IMR-90 (cell line): ENCODE results near the gene KRTAP5-10. TPM values are rescaled to one million over a fixed set of nuclear protein-coding genes. Genes with fewer than 3 reads are reported as not detected.
"Not testable (repeated sequence)": the region's sequence is repeated elsewhere in the genome, so short reads cannot be mapped to it uniquely, and the experiment has no call there.

ENCODE experiments used
- ATAC-seq: fragments of 200-7000 bp; cut with Tn5 transposase; 2 replicates; pipeline ENCODE4 v1.9.1; 2020; ENCODE audit warnings: low read depth, mild to moderate bottlenecking, moderate library complexity
- BruUV-seq: library from RNA; stranded (reverse); fragments of 400-500 nt; replicated peaks from 2 replicates; lab custom pipeline; 2021; lab: Mats Ljungman, UMichigan
- CTCF ChIA-PET: fragments of 300-600 bp; formaldehyde crosslinking; extraction: SDS; loops from one replicate; lab custom pipeline; 2021; ENCODE audit warnings: antibody characterized with exemption; lab: Yijun Ruan, JAX
- POLR2A ChIA-PET: fragments of 300-600 bp; sonication (Branson Sonifier 250); formaldehyde crosslinking; loops from one replicate; lab custom pipeline; 2022; ENCODE audit warnings: antibody characterized with exemption; ENCODE audit not compliant: unreplicated experiment; lab: Charles Lee
- DNase-seq: peaks from one replicate; pipeline ENCODE4 v3.0.0; 2013
- H2AFZ ChIP-seq: replicated peaks from 2 replicates; pipeline ENCODE3; 2013; ENCODE audit warnings: low read length, mild to moderate bottlenecking; ENCODE audit not compliant: poor library complexity
- H2AK5ac ChIP-seq: 2 replicates; pipeline ENCODE4 v1.6.1; 2013; ENCODE audit warnings: low read depth, low read length, inconsistent platforms
- H2AK9ac ChIP-seq: replicated peaks from 2 replicates; pipeline ENCODE3; 2013; ENCODE audit warnings: mild to moderate bottlenecking, low read depth, low read length, moderate library complexity; ENCODE audit not compliant: poor library complexity
- H2BK120ac ChIP-seq: 2 replicates; pipeline ENCODE4 v1.6.1; 2013; ENCODE audit warnings: low read depth, low read length, inconsistent platforms
- H2BK15ac ChIP-seq: 3 replicates; pipeline ENCODE4 v1.6.1; 2013; ENCODE audit warnings: low read depth, low read length, inconsistent platforms
- H2BK20ac ChIP-seq: 2 replicates; pipeline ENCODE4 v1.6.1; 2013; ENCODE audit warnings: low read depth, mild to moderate bottlenecking, inconsistent platforms, low read length, moderate library complexity
- H2BK5ac ChIP-seq: 2 replicates; pipeline ENCODE4 v1.6.1; 2013; ENCODE audit warnings: mild to moderate bottlenecking, low read depth, low read length, inconsistent platforms; ENCODE audit not compliant: poor library complexity, severe bottlenecking
- H3K14ac ChIP-seq: replicated peaks from 2 replicates; pipeline ENCODE4 v1.6.1; 2013; ENCODE audit warnings: low read depth, low read length, inconsistent platforms
- H3K18ac ChIP-seq: 2 replicates; pipeline ENCODE4 v1.6.1; 2013; ENCODE audit warnings: low read depth, low read length, control low read depth
- H3K23ac ChIP-seq: 2 replicates; pipeline ENCODE4 v1.6.1; 2013; ENCODE audit warnings: low read depth, low read length, inconsistent platforms
- H3K27ac ChIP-seq: 2 replicates; pipeline ENCODE4 v1.5.1; 2013; ENCODE audit warnings: mild to moderate bottlenecking, control low read depth, low read length; ENCODE audit not compliant: insufficient read depth
- H3K27me3 ChIP-seq: 2 replicates; pipeline ENCODE4 v1.6.1; 2013; ENCODE audit warnings: low read length; ENCODE audit not compliant: control insufficient read depth, insufficient read depth
- H3K36me3 ChIP-seq: 2 replicates; pipeline ENCODE4 v1.6.1; 2013; ENCODE audit warnings: low read length, mixed read lengths; ENCODE audit not compliant: control insufficient read depth, insufficient read depth
- H3K4ac ChIP-seq: 2 replicates; pipeline ENCODE4 v1.6.1; 2013; ENCODE audit warnings: low read depth, low read length, inconsistent platforms
- H3K4me1 ChIP-seq: 2 replicates; pipeline ENCODE4 v1.6.1; 2013; ENCODE audit warnings: low read length, mixed read lengths; ENCODE audit not compliant: control insufficient read depth, insufficient read depth
- H3K4me2 ChIP-seq: 2 replicates; pipeline ENCODE4 v1.6.1; 2013; ENCODE audit warnings: low read depth, mild to moderate bottlenecking, control low read depth, low read length, moderate library complexity
- H3K4me3 ChIP-seq: 2 replicates; pipeline ENCODE4 v1.5.1; 2013; ENCODE audit warnings: low read depth, mild to moderate bottlenecking, control low read depth, low read length, moderate library complexity; ENCODE audit not compliant: insufficient read depth
- H3K56ac ChIP-seq: 2 replicates; pipeline ENCODE4 v1.6.1; 2013; ENCODE audit warnings: low read length, inconsistent platforms; ENCODE audit not compliant: insufficient read depth; ENCODE audit errors: extremely low read depth
- H3K79me1 ChIP-seq, 2 experiments: 2 replicates each; pipeline ENCODE4 v1.6.1; 2013; ENCODE audit warnings: low read length in 2 of 2, inconsistent platforms in 1 of 2, low read depth in 1 of 2
- H3K9ac ChIP-seq: 2 replicates; pipeline ENCODE4 v1.6.1; 2013; ENCODE audit warnings: low read depth, low read length, control low read depth
- H3K9me1 ChIP-seq: 2 replicates; pipeline ENCODE4 v1.6.1; 2013; ENCODE audit warnings: low read length, inconsistent platforms; ENCODE audit not compliant: insufficient read depth
- H3K9me3 ChIP-seq: 2 replicates; pipeline ENCODE4 v1.6.1; 2013; ENCODE audit warnings: low read length; ENCODE audit not compliant: control insufficient read depth, insufficient read depth
- H4K20me1 ChIP-seq: 2 replicates; pipeline ENCODE4 v1.6.1; 2013; ENCODE audit warnings: low read length, inconsistent platforms; ENCODE audit not compliant: insufficient read depth
- H4K5ac ChIP-seq: 2 replicates; pipeline ENCODE4 v1.6.1; 2013; ENCODE audit warnings: mild to moderate bottlenecking, low read depth, low read length, control low read depth
- H4K8ac ChIP-seq, 2 experiments: 2 replicates each; pipeline ENCODE4 v1.6.1; 2013; ENCODE audit warnings: low read depth in 2 of 2, low read length in 2 of 2, control low read depth in 1 of 2, inconsistent platforms in 1 of 2
- H4K91ac ChIP-seq: 2 replicates; pipeline ENCODE4 v1.6.1; 2013; ENCODE audit warnings: low read depth, low read length, inconsistent platforms; ENCODE audit not compliant: insufficient read depth
- MAFK ChIP-seq: IDR thresholded peaks from 2 replicates; pipeline ENCODE4 v1.6.1; 2012; ENCODE audit warnings: low read depth, low read length, improper control_type of control experiment
- NFE2L2 ChIP-seq: fragments of 150-350 bp; IDR thresholded peaks from 2 replicates; pipeline ENCODE4 v1.6.1; 2016; ENCODE audit warnings: low read depth, mild to moderate bottlenecking, low read length
- SMC3 ChIP-seq: fragments of 150-350 bp; IDR thresholded peaks from 2 replicates; pipeline ENCODE4 v1.6.1; 2016; ENCODE audit warnings: low read depth, mild to moderate bottlenecking, antibody characterized with exemption, low read length, moderate library complexity
- USF2 ChIP-seq: fragments of 150-350 bp; IDR thresholded peaks from 2 replicates; pipeline ENCODE4 v1.6.1; 2017; ENCODE audit warnings: mild to moderate bottlenecking, antibody characterized with exemption, low read length, low read depth
- WGBS, 2 experiments: methylation state at CpG; one replicate each; pipeline versions ENCODE4 v1.1.5 to v1.1.7; 2013; ENCODE audit warnings: missing lambda C conversion rate in 2 of 2; ENCODE audit not compliant: insufficient read length in 1 of 2; ENCODE audit errors: extremely low coverage in 2 of 2; 5-methylcytosine and 5-hydroxymethylcytosine counted together
- dilution Hi-C: fragments of 300-500 bp; cut with HindIII; formaldehyde crosslinking; loops from one replicate; pipeline ENCODE4 v1.14.3; 2018; ENCODE audit warnings: low sequenced_read_pairs; ENCODE audit not compliant: unreplicated experiment
- in situ Hi-C: fragments of 300-500 bp; cut with MboI; formaldehyde crosslinking; loops from 3 replicates; pipeline ENCODE4 v1.14.3; 2019; ENCODE audit warnings: low sequenced_read_pairs, inconsistent platforms, mixed read lengths
- intact Hi-C: fragments of 100-400 bp; cut with micrococcal nuclease; formaldehyde crosslinking; loops from 2 replicates; pipeline ENCODE4 v1.10.0; 2022
- polyA plus RNA-seq, 3 experiments: library from polyadenylated mRNA; depleted of rRNA; stranded (reverse); fragments of >200 nt; gene quantifications; 2 replicates each; pipeline ENCODE4 v1.2.3, GENCODE V29; 2012; ENCODE audit warnings: low replicate concordance in 1 of 3
- total RNA-seq: library from RNA; depleted of rRNA; stranded (reverse); fragments of >200 nt; gene quantifications from 2 replicates; pipeline ENCODE4 v1.2.3, GENCODE V29; 2012

Gene KRTAP5-10
- total and polyA plus RNA-seq, 2 of the 4 experiments (the other 2 are of a cell fraction), result not detected

GRCh38 chr11:71575723-71576424 lies 10.5 kb downstream of the KRTAP5-10 start:
- Histone ChIP-seq H3K9me1 (no peaks in the 10 kb centered on the region), H3K27ac (no peak overlapping the region), H2BK5ac (no peak overlapping the region), H3K18ac (no peak overlapping the region), H3K4ac (no peak overlapping the region), H2AK5ac (no peak overlapping the region), H3K14ac (no peak overlapping the region), H3K9me3 (no peaks in the 10 kb centered on the region), H3K36me3 (no peaks in the 10 kb centered on the region), H3K4me2 (no peak overlapping the region), H4K20me1 (no peaks in the 10 kb centered on the region), H3K4me3 (no peak overlapping the region), H3K4me1 (no peaks in the 10 kb centered on the region), H3K9ac (no peak overlapping the region), H2AFZ (no peak overlapping the region), H3K79me1 (no peaks in the 10 kb centered on the region), H2AK9ac (no peak overlapping the region), H4K8ac (no peak overlapping the region), H3K27me3 (peaks cover 23% of the 10 kb centered on the region), H4K91ac (no peak overlapping the region), H3K56ac (no peak overlapping the region), H3K23ac (no peak overlapping the region), H2BK15ac (no peak overlapping the region), H2BK20ac (no peak overlapping the region), H2BK120ac (no peak overlapping the region), H4K5ac (no peak overlapping the region)
- no TSS peak for BruUV-seq
- TF ChIP-seq USF2, result no peak
- TF ChIP-seq MAFK, result no peak
- TF ChIP-seq SMC3, result no peak
- no peak for TF ChIP-seq NFE2L2
- ATAC-seq (no peak), DNase-seq (no peak)
- in situ Hi-C loops, result no loop called here
- POLR2A ChIA-PET, result no interaction called here
- WGBS, 2 experiments, result 40% methylated on average over 1 of the region's 4 CpGs; no CpG with 5 or more reads in 1 of the 2 experiments
- intact Hi-C loops, result no loop called here
- dilution Hi-C loops, result no loop called here
- CTCF ChIA-PET, result no interaction called here

- H2AFZ ChIP-seq, in situ Hi-C loops, H3K27ac ChIP-seq, H3K9ac ChIP-seq, H2AK9ac ChIP-seq, ATAC-seq, H3K56ac ChIP-seq, H3K4me3 ChIP-seq, intact Hi-C loops, H3K79me1 ChIP-seq, DNase-seq, H3K23ac ChIP-seq, H4K91ac ChIP-seq, H3K4ac ChIP-seq, H3K18ac ChIP-seq, H2AK5ac ChIP-seq, H2BK15ac ChIP-seq, H2BK5ac ChIP-seq, H4K20me1 ChIP-seq, H3K4me1 ChIP-seq, POLR2A ChIA-PET, H2BK20ac ChIP-seq, H3K9me3 ChIP-seq, CTCF ChIA-PET, BruUV-seq, H3K14ac ChIP-seq, H3K36me3 ChIP-seq, H3K4me2 ChIP-seq, dilution Hi-C loops, H4K8ac ChIP-seq, H4K5ac ChIP-seq, H2BK120ac ChIP-seq, H3K9me1 ChIP-seq: not testable (repeated sequence)
- peaks cover 26% of the 10 kb centered on the region for H3K27me3 ChIP-seq
- WGBS, 2 experiments, result 74% methylated on average over 14 of the region's 41 CpGs; no CpG with 5 or more reads in 1 of the 2 experiments
These were observed 11.5 kb downstream of the KRTAP5-10 start for GRCh38 chr11:71576688-71577465.
